ENCODE measurements around the gene ATAD3B. TPM values are rescaled to one million over a fixed set of nuclear protein-coding genes. Genes with fewer than 3 reads are reported as not detected.

ATAD3B gene
- total RNA-seq, 4 donors from 2014 or later: 3.5 to 7.1 (median 5.9) TPM

DNA sequence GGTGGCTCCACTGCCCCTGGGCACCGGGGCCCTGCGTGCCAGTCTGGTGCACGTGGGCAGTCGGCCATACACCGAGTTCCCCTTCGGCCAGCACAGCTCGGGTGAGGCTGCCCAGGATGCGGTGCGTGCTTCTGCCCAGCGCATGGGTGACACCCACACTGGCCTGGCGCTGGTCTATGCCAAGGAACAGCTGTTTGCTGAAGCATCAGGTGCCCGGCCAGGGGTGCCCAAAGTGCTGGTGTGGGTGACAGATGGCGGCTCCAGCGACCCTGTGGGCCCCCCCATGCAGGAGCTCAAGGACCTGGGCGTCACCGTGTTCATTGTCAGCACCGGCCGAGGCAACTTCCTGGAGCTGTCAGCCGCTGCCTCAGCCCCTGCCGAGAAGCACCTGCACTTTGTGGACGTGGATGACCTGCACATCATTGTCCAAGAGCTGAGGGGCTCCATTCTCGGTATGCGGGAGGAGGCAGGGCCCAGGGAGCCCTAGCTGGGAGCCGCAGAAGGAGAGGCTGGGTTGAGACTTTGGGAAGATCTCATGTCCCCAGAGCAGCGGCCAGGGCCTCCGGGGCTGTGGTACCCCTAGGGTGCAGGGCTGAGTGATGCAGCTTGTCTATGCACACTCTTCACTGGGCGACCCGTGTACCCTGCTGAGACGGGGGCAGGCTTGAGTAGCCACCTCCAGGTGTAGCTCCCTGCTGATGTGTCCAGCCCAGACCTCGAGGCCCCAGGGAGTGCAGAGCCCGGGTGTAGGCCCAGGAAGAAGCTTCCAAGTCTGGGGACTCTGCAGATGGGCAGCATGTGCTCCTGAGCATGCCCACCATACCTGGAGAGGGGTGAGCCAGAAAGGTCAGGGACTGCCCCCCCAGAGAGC, 34.3 kb upstream of the ATAD3B start:
- DNase-seq (no peak), ATAC-seq (no peak)
- TF ChIP-seq, protein P1, sequence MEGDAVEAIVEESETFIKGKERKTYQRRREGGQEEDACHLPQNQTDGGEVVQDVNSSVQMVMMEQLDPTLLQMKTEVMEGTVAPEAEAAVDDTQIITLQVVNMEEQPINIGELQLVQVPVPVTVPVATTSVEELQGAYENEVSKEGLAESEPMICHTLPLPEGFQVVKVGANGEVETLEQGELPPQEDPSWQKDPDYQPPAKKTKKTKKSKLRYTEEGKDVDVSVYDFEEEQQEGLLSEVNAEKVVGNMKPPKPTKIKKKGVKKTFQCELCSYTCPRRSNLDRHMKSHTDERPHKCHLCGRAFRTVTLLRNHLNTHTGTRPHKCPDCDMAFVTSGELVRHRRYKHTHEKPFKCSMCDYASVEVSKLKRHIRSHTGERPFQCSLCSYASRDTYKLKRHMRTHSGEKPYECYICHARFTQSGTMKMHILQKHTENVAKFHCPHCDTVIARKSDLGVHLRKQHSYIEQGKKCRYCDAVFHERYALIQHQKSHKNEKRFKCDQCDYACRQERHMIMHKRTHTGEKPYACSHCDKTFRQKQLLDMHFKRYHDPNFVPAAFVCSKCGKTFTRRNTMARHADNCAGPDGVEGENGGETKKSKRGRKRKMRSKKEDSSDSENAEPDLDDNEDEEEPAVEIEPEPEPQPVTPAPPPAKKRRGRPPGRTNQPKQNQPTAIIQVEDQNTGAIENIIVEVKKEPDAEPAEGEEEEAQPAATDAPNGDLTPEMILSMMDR (IDR thresholded peaks at IDR 0.05 in 4 of 5, conservative IDR thresholded peaks at IDR 0.05 in 1 of 5): no peak
- no peak for TF ChIP-seq POLR2A (IDR thresholded peaks at IDR 0.05)
- Histone ChIP-seq H3K9me3 (no peaks in the 10 kb centered on the region), H3K27ac (no peak overlapping the region), H3K4me3 (no peak overlapping the region), H3K36me3 (no peaks in the 10 kb centered on the region), H3K27me3 (peaks cover 0 to 24% (median 9%) of the 10 kb centered on the region in 3 donors), H3K4me1 (peaks cover 14 to 46% of the 10 kb centered on the region in 2 donors)
- in situ Hi-C loops (cut with MboI; ENCODE audit: low sequenced_read_pairs in 4 of 4) (no loop called here), intact Hi-C loops (cut with DNase I; ENCODE audit: low total_unique reads) (no loop called here)

DNA sequence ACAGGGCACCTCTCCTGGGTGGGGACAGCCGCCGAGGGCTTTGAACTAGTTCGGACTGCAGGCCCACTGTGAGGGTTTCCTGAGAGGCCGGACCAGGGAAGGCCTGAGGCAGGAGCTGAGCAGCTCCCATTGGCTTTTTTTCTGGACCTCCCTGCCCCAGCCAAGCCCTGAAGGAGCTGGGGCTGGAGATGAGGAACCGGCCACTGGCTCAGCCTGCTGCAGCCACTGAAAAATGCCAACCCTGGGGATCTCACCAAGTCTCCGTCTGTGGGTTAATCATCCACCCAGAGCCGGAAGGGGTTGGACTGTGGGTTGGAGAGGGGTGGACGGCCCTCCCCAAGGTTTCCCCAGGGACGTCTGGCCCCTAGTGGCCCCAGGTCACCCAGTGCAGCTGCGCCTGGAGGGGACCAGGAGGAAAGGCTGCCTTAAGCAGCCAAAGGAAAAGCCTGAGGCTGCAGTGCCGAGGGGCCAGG, 33.6 kb upstream of the ATAD3B start:
- DNase-seq (no peak), ATAC-seq (no peak)
- TF ChIP-seq POLR2A (IDR thresholded peaks at IDR 0.05): no peak
- TF ChIP-seq, protein P1 (IDR thresholded peaks at IDR 0.05 in 4 of 5, conservative IDR thresholded peaks at IDR 0.05 in 1 of 5): no peak
- intact Hi-C loops (cut with DNase I; ENCODE audit: low total_unique reads) (no loop called here), in situ Hi-C loops (cut with MboI; ENCODE audit: low sequenced_read_pairs in 4 of 4) (no loop called here)
- H3K36me3 ChIP-seq: no peaks in the 10 kb centered on the region
- peaks cover 14 to 41% of the 10 kb centered on the region in 2 donors for H3K4me1 ChIP-seq
- no peaks in the 10 kb centered on the region for H3K9me3 ChIP-seq
- no peak overlapping the region for H3K4me3 ChIP-seq
- peaks cover 0 to 24% (median 9%) of the 10 kb centered on the region in 3 donors for H3K27me3 ChIP-seq
- H3K27ac ChIP-seq: no peak overlapping the region

DNA sequence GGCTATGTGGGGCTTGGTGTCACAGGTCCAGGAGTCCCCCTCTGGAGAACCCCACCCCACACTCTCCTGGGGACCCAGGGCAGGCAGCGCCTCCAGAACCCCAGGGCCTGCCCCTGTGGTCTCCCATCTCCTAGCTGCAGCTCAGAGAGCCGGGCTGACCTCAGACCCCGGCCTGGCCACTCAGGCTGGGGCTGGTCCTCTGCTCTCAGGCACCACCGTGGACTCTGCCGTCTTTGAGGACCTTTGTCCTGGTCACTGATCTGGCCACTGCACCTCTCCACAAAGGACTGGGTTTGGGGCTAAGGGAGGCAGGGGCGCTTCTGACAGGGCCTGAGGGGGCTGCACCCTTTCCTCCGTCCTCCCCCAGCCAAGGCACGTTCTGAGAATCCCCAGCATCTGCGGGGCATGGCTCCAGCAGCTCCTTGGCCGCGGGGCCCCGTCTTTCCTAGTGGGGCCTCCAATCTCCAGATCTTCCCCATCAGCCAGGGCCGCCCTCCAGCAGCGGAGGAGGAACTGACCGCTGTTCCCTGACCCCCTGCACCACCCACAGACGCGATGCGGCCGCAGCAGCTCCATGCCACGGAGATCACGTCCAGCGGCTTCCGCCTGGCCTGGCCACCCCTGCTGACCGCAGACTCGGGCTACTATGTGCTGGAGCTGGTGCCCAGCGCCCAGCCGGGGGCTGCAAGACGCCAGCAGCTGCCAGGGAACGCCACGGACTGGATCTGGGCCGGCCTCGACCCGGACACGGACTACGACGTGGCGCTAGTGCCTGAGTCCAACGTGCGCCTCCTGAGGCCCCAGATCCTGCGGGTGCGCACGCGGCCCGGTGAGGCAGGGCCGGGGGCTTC, 32.8 kb upstream of the ATAD3B start:
- TF ChIP-seq, protein P1 (IDR thresholded peaks at IDR 0.05 in 4 of 5, conservative IDR thresholded peaks at IDR 0.05 in 1 of 5): no peak
- no peak for TF ChIP-seq POLR2A (IDR thresholded peaks at IDR 0.05)
- Histone ChIP-seq H3K27ac (no peak overlapping the region), H3K36me3 (no peaks in the 10 kb centered on the region), H3K27me3 (peaks cover 0 to 24% (median 9%) of the 10 kb centered on the region in 3 donors), H3K4me1 (peaks cover 11 to 36% of the 10 kb centered on the region in 2 donors), H3K4me3 (no peak overlapping the region), H3K9me3 (no peaks in the 10 kb centered on the region)
- ATAC-seq (no peak), DNase-seq (no peak)
- in situ Hi-C loops (cut with MboI; ENCODE audit: low sequenced_read_pairs in 4 of 4) (no loop called here), intact Hi-C loops (cut with DNase I; ENCODE audit: low total_unique reads) (no loop called here)

DNA sequence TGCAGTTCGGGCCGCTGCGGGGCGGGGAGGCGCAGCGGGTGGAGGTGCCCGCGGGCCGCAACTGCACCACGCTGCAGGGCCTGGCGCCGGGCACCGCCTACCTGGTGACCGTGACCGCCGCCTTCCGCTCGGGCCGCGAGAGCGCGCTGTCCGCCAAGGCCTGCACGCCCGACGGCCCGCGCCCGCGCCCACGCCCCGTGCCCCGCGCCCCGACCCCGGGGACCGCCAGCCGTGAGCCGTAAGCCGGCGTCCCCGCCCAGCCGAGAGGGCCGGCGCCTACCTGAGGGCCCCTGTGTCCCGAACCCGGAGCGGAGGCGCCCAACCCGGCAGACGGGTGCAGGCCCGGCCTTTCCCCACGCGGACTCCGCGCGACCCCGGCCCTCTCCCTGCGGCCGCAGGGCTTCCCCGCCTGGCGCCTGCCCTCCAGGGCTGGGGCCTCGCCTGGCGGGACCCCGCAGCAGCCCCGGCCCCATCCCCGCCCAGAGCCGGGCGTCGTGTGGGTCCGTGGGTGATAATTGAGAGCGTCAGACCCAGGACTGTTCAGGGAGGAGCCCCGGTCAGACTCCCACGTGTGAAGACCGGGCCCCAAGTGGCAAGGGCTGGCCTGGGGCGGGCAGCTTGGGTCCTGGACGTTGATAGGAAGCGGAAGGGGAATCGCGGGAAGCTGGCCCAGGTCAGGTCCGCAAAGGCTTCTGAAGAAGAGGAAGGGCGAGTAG, 31.9 kb upstream of the ATAD3B start:
- in situ Hi-C loops (cut with MboI; ENCODE audit: low sequenced_read_pairs in 4 of 4) (no loop called here), intact Hi-C loops (cut with DNase I; ENCODE audit: low total_unique reads) (no loop called here)
- TF ChIP-seq, protein P1 (IDR thresholded peaks at IDR 0.05 in 4 of 5, conservative IDR thresholded peaks at IDR 0.05 in 1 of 5): no peak
- TF ChIP-seq POLR2A (IDR thresholded peaks at IDR 0.05): no peak
- DNase-seq: no peak
- Histone ChIP-seq H3K4me1 (peaks cover 5 to 29% of the 10 kb centered on the region in 2 donors), H3K36me3 (no peaks in the 10 kb centered on the region), H3K27ac (no peak overlapping the region), H3K4me3 (no peak overlapping the region), H3K9me3 (no peaks in the 10 kb centered on the region), H3K27me3 (peaks cover 0 to 24% (median 9%) of the 10 kb centered on the region in 3 donors)
- ATAC-seq: no peak
